H9 (cell line): Measurements from ENCODE around the gene SULT2B1. TPM values are rescaled to one million over a fixed set of nuclear protein-coding genes. Genes with fewer than 3 reads are reported as not detected.
A peak's percentile ranks its signal among the peaks of the same experiment; 100 is the strongest.

Experiments used
- DNase-seq: peaks from one replicate; pipeline ENCODE4 v3.0.0-alpha.2; 2017
- H2AFZ ChIP-seq: one replicate; pipeline ENCODE4 v1.6.1; 2013; ENCODE audit warnings: mild to moderate bottlenecking, low read length, control low read depth, moderate library complexity
- H2AK5ac ChIP-seq: 2 replicates; pipeline ENCODE4 v1.6.1; 2013; ENCODE audit warnings: low read length, control low read depth, mixed read lengths; ENCODE audit not compliant: insufficient read length
- H2BK120ac ChIP-seq: one replicate; pipeline ENCODE4 v1.6.1; 2013; ENCODE audit warnings: low read depth, mild to moderate bottlenecking, low read length, control low read depth, inconsistent platforms; ENCODE audit not compliant: poor library complexity, severe bottlenecking
- H2BK12ac ChIP-seq: 2 replicates; pipeline ENCODE4 v1.6.1; 2013; ENCODE audit warnings: low read length, control low read depth, mixed read lengths, low read depth; ENCODE audit not compliant: insufficient read length
- H2BK15ac ChIP-seq: 2 replicates; pipeline ENCODE4 v1.6.1; 2013; ENCODE audit warnings: low read depth, low read length, control low read depth
- H2BK20ac ChIP-seq: one replicate; pipeline ENCODE4 v1.6.1; 2013; ENCODE audit warnings: low read depth, mild to moderate bottlenecking, low read length, control low read depth, inconsistent platforms; ENCODE audit not compliant: poor library complexity, severe bottlenecking
- H2BK5ac ChIP-seq: 2 replicates; pipeline ENCODE4 v1.6.1; 2013; ENCODE audit warnings: low read length, control low read depth, mixed read lengths; ENCODE audit not compliant: insufficient read length
- H3K14ac ChIP-seq: 2 replicates; pipeline ENCODE4 v1.6.1; 2013; ENCODE audit warnings: low read length, control low read depth; ENCODE audit not compliant: insufficient read depth
- H3K18ac ChIP-seq: 2 replicates; pipeline ENCODE4 v1.6.1; 2013; ENCODE audit warnings: low read depth, mild to moderate bottlenecking, mixed read lengths, low read length, control low read depth; ENCODE audit not compliant: insufficient read length
- H3K23ac ChIP-seq: 2 replicates; pipeline ENCODE4 v1.6.1; 2013; ENCODE audit warnings: low read length, control low read depth, mixed read lengths, low read depth; ENCODE audit not compliant: insufficient read length
- H3K23me2 ChIP-seq: 2 replicates; pipeline ENCODE4 v1.6.1; 2013; ENCODE audit warnings: low read depth, mild to moderate bottlenecking, mixed read lengths, low read length, control low read depth; ENCODE audit not compliant: insufficient read length, poor library complexity, severe bottlenecking
- H3K27ac ChIP-seq: 2 replicates; pipeline ENCODE4 v1.5.1; 2013; ENCODE audit warnings: low read length, control low read depth, mixed read lengths, low read depth; ENCODE audit not compliant: insufficient read length
- H3K27me3 ChIP-seq: 2 replicates; pipeline ENCODE4 v1.6.1; 2013; ENCODE audit warnings: low read length, control low read depth, inconsistent platforms; ENCODE audit not compliant: insufficient read depth
- H3K4ac ChIP-seq: 2 replicates; pipeline ENCODE4 v1.6.1; 2013; ENCODE audit warnings: low read depth, mild to moderate bottlenecking, control low read depth, inconsistent platforms, low read length, moderate library complexity
- H3K4me1 ChIP-seq: 2 replicates; pipeline ENCODE4 v1.6.1; 2013; ENCODE audit warnings: low read length, control low read depth, inconsistent platforms; ENCODE audit not compliant: insufficient read depth
- H3K4me2 ChIP-seq: 2 replicates; pipeline ENCODE4 v1.6.1; 2013; ENCODE audit warnings: low read length, control low read depth, mixed read lengths; ENCODE audit not compliant: insufficient read length, insufficient read depth
- H3K56ac ChIP-seq: 2 replicates; pipeline ENCODE4 v1.6.1; 2013; ENCODE audit warnings: low read depth, mild to moderate bottlenecking, mixed read lengths, low read length, control low read depth; ENCODE audit not compliant: insufficient read length
- H3K79me1 ChIP-seq: 2 replicates; pipeline ENCODE4 v1.6.1; 2013; ENCODE audit warnings: low read depth, mild to moderate bottlenecking, moderate library complexity, low read length, control low read depth, inconsistent platforms; ENCODE audit not compliant: insufficient read depth, poor library complexity, severe bottlenecking
- H3K79me2 ChIP-seq: 2 replicates; pipeline ENCODE4 v1.6.1; 2013; ENCODE audit warnings: low read length, control low read depth, inconsistent platforms; ENCODE audit not compliant: insufficient read depth
- H3K9ac ChIP-seq: 2 replicates; pipeline ENCODE4 v1.6.1; 2013; ENCODE audit warnings: low read length, control low read depth, mixed read lengths; ENCODE audit not compliant: insufficient read length; ENCODE audit errors: extremely low read depth
- H3K9me3 ChIP-seq: one replicate; pipeline ENCODE4 v1.6.1; 2013; ENCODE audit warnings: low read depth, low read length, inconsistent platforms; ENCODE audit not compliant: control insufficient read depth
- H3T11ph ChIP-seq: one replicate; pipeline ENCODE4 v1.6.1; 2013; ENCODE audit warnings: mild to moderate bottlenecking, low read length, control low read depth, inconsistent platforms
- H4K20me1 ChIP-seq: one replicate; pipeline ENCODE4 v1.6.1; 2013; ENCODE audit not compliant: control insufficient read depth, insufficient read length, insufficient read depth
- H4K5ac ChIP-seq: 2 replicates; pipeline ENCODE4 v1.6.1; 2013; ENCODE audit warnings: low read depth, mild to moderate bottlenecking, mixed read lengths, low read length, control low read depth; ENCODE audit not compliant: insufficient read length
- H4K8ac ChIP-seq: replicated peaks from 2 replicates; pipeline ENCODE4 v1.6.1; 2013; ENCODE audit warnings: low read length, control low read depth, mixed read lengths, low read depth; ENCODE audit not compliant: insufficient read length
- H4K91ac ChIP-seq: 2 replicates; pipeline ENCODE4 v1.6.1; 2013; ENCODE audit warnings: low read depth, mild to moderate bottlenecking, moderate library complexity, mixed read lengths, low read length, control low read depth; ENCODE audit not compliant: insufficient read length
- H3K27ac Mint-ChIP-seq, 3 experiments: 2 replicates in 2 of 3; 3 replicates in 1 of 3; pipeline ENCODE4 v1.8.0; 2020 to 2021; ENCODE audit warnings: mixed read lengths in 3 of 3, mild to moderate bottlenecking in 1 of 3, moderate library complexity in 1 of 3
- H3K27me3 Mint-ChIP-seq: 2 replicates; pipeline ENCODE4 v1.8.0; 2021; ENCODE audit warnings: low read depth, mild to moderate bottlenecking, moderate library complexity, mixed read lengths
- H3K36me3 Mint-ChIP-seq, 3 experiments: 2 replicates in 2 of 3; 3 replicates in 1 of 3; pipeline ENCODE4 v1.8.0; 2020 to 2021; ENCODE audit warnings: low read depth in 3 of 3, mixed read lengths in 3 of 3; ENCODE audit not compliant: insufficient read depth in 1 of 3
- H3K4me1 Mint-ChIP-seq, 2 experiments: 2 replicates each; pipeline ENCODE4 v1.8.0; 2020; ENCODE audit warnings: mixed read lengths in 2 of 2
- H3K4me3 Mint-ChIP-seq, 2 experiments: 2 replicates in 1 of 2; 3 replicates in 1 of 2; pipeline ENCODE4 v1.8.0; 2020 to 2021; ENCODE audit warnings: mild to moderate bottlenecking in 2 of 2, mixed read lengths in 2 of 2, moderate library complexity in 1 of 2
- H3K9me3 Mint-ChIP-seq, 2 experiments: 2 replicates in 1 of 2; 3 replicates in 1 of 2; pipeline ENCODE4 v1.8.0; 2020; ENCODE audit warnings: mild to moderate bottlenecking in 2 of 2, mixed read lengths in 2 of 2, moderate library complexity in 1 of 2
- CTCF ChIP-seq: fragments of 200-600 bp; sonication (generic); conservative IDR thresholded peaks from 3 replicates; pipeline ENCODE4 v1.8.0; 2021; ENCODE audit warnings: antibody characterized with exemption, mild to moderate bottlenecking
- WGBS: extraction: QIAGEN DNeasy Blood & Tissue Kit; methylation state at CpG from one replicate; pipeline ENCODE4 v1.1.7; 2013; ENCODE audit warnings: missing lambda C conversion rate, low lambda C conversion rate, mixed read lengths; ENCODE audit not compliant: insufficient read length; ENCODE audit errors: extremely low coverage; 5-methylcytosine and 5-hydroxymethylcytosine counted together
- total RNA-seq: library from RNA; stranded (reverse); gene quantifications from 2 replicates; pipeline ENCODE4 v1.2.1, GENCODE V29; 2021

SULT2B1 gene
- total RNA-seq, 1 experiment from 2014 or later: 1.7 TPM

DNA sequence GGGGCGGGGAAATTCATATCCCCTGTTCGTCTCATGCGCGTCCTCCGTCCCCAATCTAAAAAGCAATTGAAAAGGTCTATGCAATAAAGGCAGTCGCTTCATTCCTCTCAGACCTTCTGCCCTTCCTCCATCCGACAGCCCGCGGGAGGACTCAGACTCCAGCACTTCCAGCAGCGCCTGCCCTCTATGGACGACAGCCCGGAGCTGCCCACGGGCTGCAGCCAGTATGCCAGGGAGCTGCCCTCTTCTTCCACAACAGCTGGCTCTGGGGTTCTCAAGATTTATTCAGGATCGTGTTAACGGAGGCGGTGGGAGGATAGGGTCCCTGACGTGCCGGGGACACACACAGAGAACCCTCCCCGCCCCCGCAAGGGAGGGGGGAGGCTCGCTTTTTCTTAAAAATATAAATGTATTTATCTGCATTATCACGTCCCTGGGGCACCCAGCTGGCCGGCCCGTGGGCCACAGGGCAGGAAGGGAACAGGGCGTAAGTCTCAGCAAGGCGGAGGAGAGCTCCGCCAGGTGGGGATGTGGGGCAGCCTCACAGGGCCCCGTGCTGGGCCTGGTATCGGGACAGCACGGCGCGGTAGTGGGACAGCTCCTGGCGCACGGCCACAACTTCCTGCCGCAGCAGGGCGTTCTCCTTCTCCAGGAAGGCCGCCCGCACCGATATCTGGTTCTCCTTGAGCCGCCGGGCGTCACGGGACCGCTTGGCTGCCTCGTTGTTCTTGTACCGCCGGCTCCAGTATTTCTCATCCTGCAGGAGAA lies 78.5 kb downstream of the SULT2B1 start:
- Histone ChIP-seq H3K27me3 (no peaks in the 10 kb centered on the region), H3K27ac (peak overlapping the region; percentile 18)
- no CpG with 5 or more reads among the region's 47 CpGs for WGBS

More for the DNA sequence above, 78.5 kb downstream of the SULT2B1 start:
- Histone ChIP-seq H4K8ac (no peak overlapping the region), H3K18ac (peak overlapping the region; percentile 72), H3K23ac (no peak overlapping the region), H3K9me3 (no peaks in the 10 kb centered on the region), H4K20me1 (no peaks in the 10 kb centered on the region), H3K79me2 (no peaks in the 10 kb centered on the region), H3K4ac (no peak overlapping the region), H3K14ac (peak overlapping the region; percentile 8; the same call in 1 of the 2 replicates), H2AFZ (no peak overlapping the region), H2BK120ac (no peak overlapping the region), H2BK12ac (no peak overlapping the region), H2BK5ac (no peak overlapping the region), H3K4me1 (peaks cover 7% of the 10 kb centered on the region; the same call in 1 of the 2 replicates), H2BK20ac (no peak overlapping the region), H3K23me2 (peaks cover 17% of the 10 kb centered on the region), H3K79me1 (no peaks in the 10 kb centered on the region), H3K4me2 (peak overlapping the region; percentile 58), H3K56ac (no peak overlapping the region), H2AK5ac (no peak overlapping the region), H4K91ac (no peak overlapping the region), H3K9ac (no peak overlapping the region), H2BK15ac (no peak overlapping the region), H4K5ac (no peak overlapping the region), H3T11ph (no peak overlapping the region)
- TF ChIP-seq CTCF: peak; percentile 56
- peak; percentile 79 for DNase-seq
- peak overlapping the region; percentile 64 to 82 for H3K4me3 Mint-ChIP-seq
- peaks cover 22 to 50% of the 10 kb centered on the region in 2 experiments for H3K4me1 Mint-ChIP-seq
- peak overlapping the region; percentile 97 to 99 (median 99) for H3K27ac Mint-ChIP-seq
- H3K36me3 Mint-ChIP-seq: peaks cover 5 to 25% (median 19%) of the 10 kb centered on the region in 3 experiments
- H3K27me3 Mint-ChIP-seq: no peaks in the 10 kb centered on the region
- no peaks in the 10 kb centered on the region for H3K9me3 Mint-ChIP-seq
